ENCODE results near the gene TRUB2. TPM values are rescaled to one million over a fixed set of nuclear protein-coding genes. Genes with fewer than 3 reads are reported as not detected.

TRUB2 gene
- total and polyA plus RNA-seq, 2 of the 8 experiments (the other 6 are each of a cell fraction or from before 2014, with no cell fraction given): 20.7 to 37.8 TPM

- POLR2A ChIA-PET (ENCODE audit: partially characterized antibody): interaction anchor here (2.7 to 6.2 kb wide), 2 partner anchors 15 to 21 kb away, joined by 17 to 52 read pairs; no protein-coding TSS in a partner anchor
- H3K23me2 ChIP-seq (ENCODE audit: low read depth, low read length): peaks cover 11% of the 10 kb centered on the region; the same call in 1 of the 2 replicates
- 0 out of 2 replicates have a peak overlapping the region, but pooled peaks have one; percentile 2 for H2BK15ac ChIP-seq (ENCODE audit: low read length)
- no peak overlapping the region for H3K9ac ChIP-seq (replicated peaks in 1 of 4; ENCODE audit: extremely low read depth in 1 of 4, low read depth in 3 of 4, low read length in 3 of 4)
- no peak overlapping the region for H3K27ac ChIP-seq (ENCODE audit: low read depth, low read length)
- DNase-seq (ENCODE audit: low read depth in 1 of 2, low spot score in 2 of 2) (no peak), FAIRE-seq (no peak)
- H3K4me3 ChIP-seq (ENCODE audit: extremely low read depth in 1 of 4, insufficient read depth in 2 of 4, low read depth in 3 of 4, low read length in 4 of 4): no peak overlapping the region
- 92% methylated on average over 9 of the region's 9 CpGs; no CpG with 5 or more reads in 1 of the 2 experiments for WGBS, 2 experiments (ENCODE audit: extremely low coverage in 1 of 2, insufficient coverage in 1 of 2, insufficient read length in 1 of 2, insufficient replicate concordance in 2 of 2, low coverage in 1 of 2, low lambda C conversion rate in 2 of 2, missing lambda C conversion rate in 1 of 2)
- H2BK12ac ChIP-seq (ENCODE audit: low read depth, low read length): peak overlapping the region; percentile 87; the same call in 1 of the 2 replicates
- no peak overlapping the region for H2AFZ ChIP-seq (ENCODE audit: low read length)
- no peak overlapping the region for H2BK120ac ChIP-seq (replicated peaks; ENCODE audit: low read depth, low read length)
- peaks cover 0 to 8% of the 10 kb centered on the region in 2 experiments for H4K20me1 ChIP-seq (replicated peaks in 1 of 2; ENCODE audit: control insufficient read depth in 1 of 2, insufficient read depth in 2 of 2, low read length in 2 of 2)
- H4K8ac ChIP-seq (ENCODE audit: extremely low read depth, insufficient read depth, low read length): no peak overlapping the region
- peaks cover 7 to 22% of the 10 kb centered on the region in 2 experiments for H3K79me2 ChIP-seq (ENCODE audit: control insufficient read depth in 1 of 2, insufficient read depth in 2 of 2, low read length in 2 of 2)
- no peak overlapping the region for H4K91ac ChIP-seq (replicated peaks; ENCODE audit: insufficient read length, low read length)
- no peak overlapping the region for H2BK5ac ChIP-seq (ENCODE audit: low read depth, low read length)
- H3K14ac ChIP-seq (ENCODE audit: insufficient read length): no peak overlapping the region
- no peaks in the 10 kb centered on the region for H3K9me3 ChIP-seq (ENCODE audit: insufficient read depth in 2 of 2, low read depth in 1 of 2, low read length in 1 of 2)
- H3K4me2 ChIP-seq (ENCODE audit: insufficient read depth in 1 of 2, low read depth in 2 of 2, low read length in 2 of 2): no peak overlapping the region
- H4K5ac ChIP-seq (ENCODE audit: insufficient read length, low read depth, low read length): no peak overlapping the region
- H3K36me3 ChIP-seq (ENCODE audit: control insufficient read depth in 2 of 4, insufficient read depth in 4 of 4, low read length in 3 of 4): no peaks in the 10 kb centered on the region; a peak in 1 of 8 replicates
- CTCF ChIA-PET (ENCODE audit: partially characterized antibody): interaction anchor here (1.1 to 25.1 kb wide), 3 partner anchors 21 to 40 kb away, joined by 3 to 544 read pairs (median 323); no protein-coding TSS in a partner anchor
- no peak overlapping the region for H3K4ac ChIP-seq (replicated peaks; ENCODE audit: insufficient read length, low read depth, low read length)
- H3K27me3 ChIP-seq (replicated peaks in 1 of 4; ENCODE audit: control insufficient read depth in 3 of 4, extremely low read depth in 1 of 4, insufficient read depth in 3 of 4, low read length in 3 of 4): peaks cover 13 to 38% (median 25%) of the 10 kb centered on the region in 4 experiments
- no peak overlapping the region for H3K23ac ChIP-seq (ENCODE audit: insufficient read length)
- 0 out of 2 replicates have a peak overlapping the region, but pooled peaks have one; percentile 6 for H2BK20ac ChIP-seq (ENCODE audit: low read length)
- H3K56ac ChIP-seq (replicated peaks; ENCODE audit: insufficient read length, low read depth, low read length): no peak overlapping the region
- H3K79me1 ChIP-seq (ENCODE audit: low read depth, low read length): 0 out of 2 replicates have a peak, but pooled peaks cover 8% of the 10 kb centered on the region
- H3K18ac ChIP-seq (ENCODE audit: extremely low read depth, low read length): no peak overlapping the region
- H2AK5ac ChIP-seq (ENCODE audit: low read depth, low read length): no peak overlapping the region
- H3K4me1 ChIP-seq (replicated peaks in 1 of 4; ENCODE audit: control insufficient read depth in 3 of 4, insufficient read depth in 4 of 4, low read length in 3 of 4): peaks cover 5 to 19% (median 8%) of the 10 kb centered on the region in 4 experiments
- no peak for TF ChIP-seq TEAD4 (IDR thresholded peaks at IDR 0.05; ENCODE audit: low read depth, low read length)
- TF ChIP-seq ASH2L (IDR thresholded peaks at IDR 0.05; ENCODE audit: low read length): no peak
- no peak for TF ChIP-seq RBBP5 (IDR thresholded peaks at IDR 0.05; ENCODE audit: borderline replicate concordance, low read depth, low read length)
- TF ChIP-seq ZNF274 (IDR thresholded peaks at IDR 0.05; ENCODE audit: borderline replicate concordance, extremely low read depth, low read length): no peak
- TF ChIP-seq EGR1 (IDR thresholded peaks at IDR 0.05; ENCODE audit: borderline replicate concordance, low read depth, low read length): no peak
- TF ChIP-seq POU5F1 (IDR thresholded peaks at IDR 0.05; ENCODE audit: low read depth, low read length): no peak
- no peak for TF ChIP-seq JUND (IDR thresholded peaks at IDR 0.05; ENCODE audit: low read length)
- TF ChIP-seq POLR2A (IDR thresholded peaks at IDR 0.05; ENCODE audit: control extremely low read depth in 1 of 2, low read depth in 2 of 2, low read length in 2 of 2): no peak
- TF ChIP-seq EZH2 (IDR thresholded peaks at IDR 0.05; ENCODE audit: low read depth, low read length, severe bottlenecking): no peak
- no peak for TF ChIP-seq CHD1 (IDR thresholded peaks at IDR 0.05; ENCODE audit: low read depth, low read length)
- TF ChIP-seq RXRA (IDR thresholded peaks at IDR 0.05; ENCODE audit: insufficient read depth, low read depth, low read length): no peak
- no peak for TF ChIP-seq SP2 (IDR thresholded peaks at IDR 0.05; ENCODE audit: low read length)
- TF ChIP-seq NANOG (IDR thresholded peaks at IDR 0.05; ENCODE audit: insufficient read depth, low read depth, low read length, poor library complexity, severe bottlenecking): no peak
Measured at GRCh38 chr9:128369024-128369706, 46.9 kb upstream of the TRUB2 start.
